Psoas muscle (tissue), 8 donors: Measurements from ENCODE around the gene NUP93. TPM values are rescaled to one million over a fixed set of nuclear protein-coding genes. Genes with fewer than 3 reads are reported as not detected.

ENCODE experiments used
- ATAC-seq, 4 donors: fragments of 200-7000 bp; cut with Tn5 transposase; one replicate each; pipeline ENCODE4 v1.9.1; 2020; ENCODE audit warnings: moderate library complexity in 3 of 4, mild to moderate bottlenecking in 2 of 4
- DNase-seq, 2 donors: peaks; one replicate each; pipeline ENCODE4 v3.0.0-alpha.2; 2020
- H3K27ac ChIP-seq: fragments of 200-600 bp; one replicate; pipeline ENCODE4 v1.8.0; 2022
- H3K27me3 ChIP-seq, 3 donors: fragments of 200-600 bp in 1 of 3; one replicate each; pipeline versions ENCODE4 v1.6.1 to v1.8.0; 2013 to 2022; ENCODE audit warnings: low read length in 2 of 3, mild to moderate bottlenecking in 2 of 3, moderate library complexity in 1 of 3; ENCODE audit not compliant: insufficient read depth in 3 of 3
- H3K36me3 ChIP-seq, 2 donors: fragments of 200-600 bp in 1 of 2; one replicate each; pipeline versions ENCODE4 v1.6.1 to v1.8.0; 2013 to 2022; ENCODE audit warnings: low read depth in 1 of 2, mild to moderate bottlenecking in 1 of 2, moderate library complexity in 1 of 2; ENCODE audit not compliant: insufficient read depth in 1 of 2
- H3K4me1 ChIP-seq: fragments of 200-600 bp; one replicate; pipeline ENCODE4 v1.8.0; 2022
- H3K4me3 ChIP-seq: fragments of 200-600 bp; one replicate; pipeline ENCODE4 v1.8.0; 2022; ENCODE audit warnings: mild to moderate bottlenecking
- H3K9me3 ChIP-seq: fragments of 200-600 bp; one replicate; pipeline ENCODE4 v1.8.0; 2022
- WGBS, 3 donors: extraction: QIAGEN DNeasy Blood & Tissue Kit; methylation state at CpG; one replicate each; pipeline versions ENCODE4 v1.1.6 to v1.1.7; 2013; 5-methylcytosine and 5-hydroxymethylcytosine counted together
- intact Hi-C, 2 donors: fragments of 100-400 bp; cut with DNase I; formaldehyde crosslinking; loops; one replicate each; pipeline versions ENCODE4 v1.11.0 to v1.14.2; 2022
- polyA plus RNA-seq, 3 donors: library from polyadenylated mRNA; stranded (reverse); fragments of 200-250 nt; gene quantifications; one replicate each; pipeline ENCODE4 v1.2.3, GENCODE V29; 2013
- total RNA-seq, 4 donors: library from RNA; stranded (reverse); fragmentation: NEBNext Ultra II Directional in 2 of 4; extraction: Animal tissue kit (Norgen Biotek cat#: 25700) in 2 of 4; gene quantifications; one replicate each; pipeline versions ENCODE4 v1.2.1 to v1.2.4, GENCODE V29; 2021 to 2023
- TF ChIP-seq, protein P1 (sequence below): fragments of 200-600 bp; IDR thresholded peaks from one replicate; pipeline ENCODE4 v1.8.0; 2022; ENCODE audit warnings: antibody characterized with exemption
- donor health status: healthy with polysubstance abuse.
- donor health status: DM: no; HTN: no; CAD: no; lungs with moderate emphysema.
- donor health status: Bipolar disorder and iron deficiency.
- donor health status: healthy.
- donor health status: DM: yes; HTN: yes; CAD: no.
- donor health status: DM: no; HTN: no; CAD: no.
- donor health status: DM: no; HTN: no; CAD: no.
- donor health status: DM: yes; HTN: yes; CAD: no.

The NUP93 gene
- total and polyA plus RNA-seq, 7 donors = 16.5 to 44.3 (median 25.5) TPM

GRCh38 chr16:56728980-56729734, 772 bp upstream of the NUP93 start:
- TF ChIP-seq, protein P1, sequence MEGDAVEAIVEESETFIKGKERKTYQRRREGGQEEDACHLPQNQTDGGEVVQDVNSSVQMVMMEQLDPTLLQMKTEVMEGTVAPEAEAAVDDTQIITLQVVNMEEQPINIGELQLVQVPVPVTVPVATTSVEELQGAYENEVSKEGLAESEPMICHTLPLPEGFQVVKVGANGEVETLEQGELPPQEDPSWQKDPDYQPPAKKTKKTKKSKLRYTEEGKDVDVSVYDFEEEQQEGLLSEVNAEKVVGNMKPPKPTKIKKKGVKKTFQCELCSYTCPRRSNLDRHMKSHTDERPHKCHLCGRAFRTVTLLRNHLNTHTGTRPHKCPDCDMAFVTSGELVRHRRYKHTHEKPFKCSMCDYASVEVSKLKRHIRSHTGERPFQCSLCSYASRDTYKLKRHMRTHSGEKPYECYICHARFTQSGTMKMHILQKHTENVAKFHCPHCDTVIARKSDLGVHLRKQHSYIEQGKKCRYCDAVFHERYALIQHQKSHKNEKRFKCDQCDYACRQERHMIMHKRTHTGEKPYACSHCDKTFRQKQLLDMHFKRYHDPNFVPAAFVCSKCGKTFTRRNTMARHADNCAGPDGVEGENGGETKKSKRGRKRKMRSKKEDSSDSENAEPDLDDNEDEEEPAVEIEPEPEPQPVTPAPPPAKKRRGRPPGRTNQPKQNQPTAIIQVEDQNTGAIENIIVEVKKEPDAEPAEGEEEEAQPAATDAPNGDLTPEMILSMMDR = no peak
- H3K4me3 ChIP-seq = peak overlapping the region; percentile 97
- ATAC-seq (peak in 3 of 4 donors; percentile 16 to 47 (median 17)), DNase-seq (no peak)
- no peaks in the 10 kb centered on the region for H3K36me3 ChIP-seq
- intact Hi-C loops = no loop called here
- peaks cover 15% of the 10 kb centered on the region for H3K4me1 ChIP-seq
- 41 to 52% (median 44%) methylated on average over 8 of the region's 8 CpGs for WGBS, 3 donors
- H3K27ac ChIP-seq = peak overlapping the region; percentile 84
- H3K9me3 ChIP-seq = no peaks in the 10 kb centered on the region
- no peaks in the 10 kb centered on the region for H3K27me3 ChIP-seq

DNA sequence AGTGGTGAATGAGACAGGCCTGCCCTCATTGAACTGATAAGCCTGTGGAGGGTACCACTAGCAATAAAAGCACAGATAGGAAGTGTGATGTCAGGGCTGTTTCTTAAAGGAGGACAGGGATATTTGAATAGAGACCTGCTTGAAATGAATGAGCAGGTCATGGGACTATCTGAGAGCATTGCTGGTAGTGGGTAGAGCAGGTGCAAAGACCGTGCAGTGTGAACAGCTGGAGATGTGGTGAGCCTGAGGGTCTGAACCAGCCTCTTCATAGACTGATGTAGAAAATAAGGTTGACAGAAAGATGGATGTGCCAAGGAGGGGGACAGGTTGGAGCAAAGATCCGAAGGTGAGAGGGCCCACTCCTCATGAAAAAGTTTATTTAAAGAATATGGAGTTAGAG, 2.4 kb downstream of the NUP93 start:
- intact Hi-C loops = no loop called here
- Histone ChIP-seq H3K4me1 (peaks cover 21% of the 10 kb centered on the region), H3K9me3 (no peaks in the 10 kb centered on the region), H3K36me3 (no peaks in the 10 kb centered on the region), H3K4me3 (no peak overlapping the region), H3K27me3 (no peaks in the 10 kb centered on the region), H3K27ac (no peak overlapping the region)
- TF ChIP-seq, protein P1 = no peak
- DNase-seq = no peak
- WGBS, 3 donors = 76 to 84% (median 83%) methylated on average over 2 of the region's 2 CpGs
- no peak for ATAC-seq

DNA sequence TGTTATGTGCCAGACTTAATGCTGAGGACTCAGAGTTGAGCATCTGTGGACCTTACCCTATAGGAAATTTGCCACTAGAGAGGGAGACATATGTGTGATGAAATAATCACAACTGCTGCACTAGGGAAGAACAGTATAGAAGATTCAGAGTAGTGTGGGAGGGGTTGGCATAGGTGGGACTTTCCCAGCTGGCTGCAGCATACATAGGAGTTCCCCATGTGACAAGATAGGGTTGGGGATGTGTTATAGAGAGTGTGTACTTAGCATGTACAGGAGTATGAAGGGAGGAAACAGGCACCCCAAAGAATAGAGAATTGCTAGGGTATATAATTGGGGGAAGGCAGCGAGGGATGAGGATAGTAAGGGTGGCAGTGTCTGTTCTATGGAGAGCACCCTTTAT, 2.9 kb downstream of the NUP93 start:
- no peak for DNase-seq
- 96 to 100% (median 96%) methylated on average over 1 of the region's 1 CpG for WGBS, 3 donors
- no peak for ATAC-seq
- no peak overlapping the region for H3K4me3 ChIP-seq
- no peaks in the 10 kb centered on the region for H3K36me3 ChIP-seq
- intact Hi-C loops = no loop called here
- H3K27me3 ChIP-seq = no peaks in the 10 kb centered on the region
- TF ChIP-seq, protein P1 = no peak
- H3K4me1 ChIP-seq = peaks cover 21% of the 10 kb centered on the region
- H3K9me3 ChIP-seq = no peaks in the 10 kb centered on the region
- H3K27ac ChIP-seq = no peak overlapping the region

DNA sequence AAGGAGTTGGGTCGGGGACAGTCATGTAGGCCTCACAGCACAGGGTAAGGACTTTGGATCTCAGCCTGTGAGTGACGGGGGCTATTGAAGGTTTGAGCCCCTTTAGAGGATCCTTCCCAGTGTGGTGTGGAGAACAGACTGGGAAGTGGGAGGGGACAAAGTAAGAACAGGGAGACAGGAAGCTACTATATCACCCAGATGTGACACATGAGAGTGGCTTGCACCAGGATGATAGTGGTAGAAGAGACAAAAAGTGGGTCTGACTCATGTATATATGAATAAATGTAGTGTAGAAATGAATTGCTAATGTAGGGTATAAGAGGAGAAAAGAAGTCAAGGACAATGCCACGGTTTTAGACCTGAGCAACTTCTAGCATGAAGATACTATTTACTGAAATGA, 4.5 kb downstream of the NUP93 start:
- DNase-seq (no peak), ATAC-seq (no peak)
- TF ChIP-seq, protein P1 = no peak
- Histone ChIP-seq H3K36me3 (no peaks in the 10 kb centered on the region), H3K27ac (no peak overlapping the region), H3K4me1 (peaks cover 14% of the 10 kb centered on the region), H3K9me3 (no peaks in the 10 kb centered on the region), H3K27me3 (no peaks in the 10 kb centered on the region), H3K4me3 (no peak overlapping the region)
- intact Hi-C loops = no loop called here
- 87 to 96% (median 90%) methylated on average over 3 of the region's 3 CpGs for WGBS, 3 donors

DNA sequence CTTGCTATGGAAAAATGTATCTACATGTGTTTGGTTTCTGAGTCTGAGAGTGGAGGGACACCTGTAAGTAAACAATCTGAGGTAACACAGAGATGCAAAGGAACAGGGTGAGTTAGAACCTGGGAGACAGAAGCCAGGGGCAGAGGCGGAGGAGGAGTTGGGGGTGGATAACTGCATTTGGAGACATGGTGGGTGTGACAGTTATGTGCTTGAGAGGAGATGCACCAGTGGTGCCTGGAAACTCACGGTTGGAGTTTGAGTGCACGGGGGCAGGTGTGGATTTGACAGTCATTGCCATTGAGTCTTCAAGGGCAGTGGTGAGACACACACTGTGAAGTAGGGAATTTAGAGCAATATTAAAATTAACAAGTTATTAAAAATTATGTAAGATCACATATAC, 6.5 kb downstream of the NUP93 start:
- no peak overlapping the region for H3K27ac ChIP-seq
- intact Hi-C loops = no loop called here
- 83 to 89% (median 83%) methylated on average over 3 of the region's 3 CpGs for WGBS, 3 donors
- peaks cover 6% of the 10 kb centered on the region for H3K4me1 ChIP-seq
- H3K27me3 ChIP-seq = no peaks in the 10 kb centered on the region
- DNase-seq (no peak), ATAC-seq (no peak)
- TF ChIP-seq, protein P1 = no peak
- no peak overlapping the region for H3K4me3 ChIP-seq
- no peaks in the 10 kb centered on the region for H3K36me3 ChIP-seq
- no peaks in the 10 kb centered on the region for H3K9me3 ChIP-seq
